Heart left ventricle (tissue), 13 donors: ENCODE data around the gene OSM.

ENCODE experiments used
- CTCF ChIP-seq, 12 donors: fragments of 200-600 bp; sonication (generic) in 4 of 12; IDR thresholded peaks; one replicate each; pipeline versions ENCODE4 v1.5.0 to v1.8.0; 2018 to 2022; ENCODE audit warnings: antibody characterized with exemption in 12 of 12, mild to moderate bottlenecking in 5 of 12
- POLR2A ChIP-seq, 2 donors: fragments of 450-650 bp; IDR thresholded peaks; one replicate each; pipeline ENCODE4 v1.6.1; 2017; ENCODE audit warnings: antibody characterized with exemption in 2 of 2, mild to moderate bottlenecking in 2 of 2, moderate library complexity in 2 of 2
- donor health status: ischemic (EF 13 %, LVEDD 7.1; RV severe dilation, severe dysfunction).
- donor health status: DM: no; HTN: yes; CAD: no.
- donor health status: DM: no; HTN: no; CAD: no.
- donor health status: ischemic (EF 25% LVEDD 6.9; RV normal size, moderate dysfunction).
- donor health status: ischemic (EF 25% LVEDD 5.7; RV mildly dilated, moderate dysfunction).
- donor health status: ischemic (EF 35%, LVEDD 5.7; RV mildly dilated, moderate dysfunction).
- donor health status: nonischemic (EF 11% LVEDD 7.7; RV severe dilation, severe dysfunction).
- donor health status: DM: yes; HTN: yes; CAD: no.
- donor health status: PGD.
- donor health status: ischemic (EF 29% LVEDD 5.4; RV normal size, mild dysfunction).
- donor health status: nonischemic (EF 23%, LVEDD 6.1; RV moderate dilation, normal function).

- TF ChIP-seq CTCF (IDR thresholded peaks at IDR 0.05): no peak
- TF ChIP-seq POLR2A (IDR thresholded peaks at IDR 0.05): no peak
Measured at GRCh38 chr22:30284666-30285065, 18.0 kb upstream of the OSM start.
